GM21381 (cell line): ENCODE results near the gene SDF4.

Source experiments
- ATAC-seq: cut with Tn5 transposase; IDR thresholded peaks from one replicate; pipeline ENCODE4 v1.9.1; 2021; ENCODE audit warnings: mild to moderate bottlenecking, moderate library complexity; ENCODE audit not compliant: unreplicated experiment

Gene SDF4

GRCh38 chr1:1215080-1215676 is 16.6 kb downstream of the SDF4 start:
- no peak for ATAC-seq

GRCh38 chr1:1213345-1214265 is 18.2 kb downstream of the SDF4 start, which contains the start of gene TNFRSF4:
Gene TNFRSF4, minus strand, starts transcription at chr1:1214153. Its CDS starts 26 bp downstream, at chr1:1214127.
- ATAC-seq: no peak

- ATAC-seq: no peak
Measured at GRCh38 chr1:1212780-1213344, 18.9 kb downstream of the SDF4 start.

- ATAC-seq: no peak
Measured at GRCh38 chr1:1211541-1212441, 20.0 kb downstream of the SDF4 start.

- no peak for ATAC-seq
Measured at GRCh38 chr1:1210726-1211540, 20.9 kb downstream of the SDF4 start.

- no peak for ATAC-seq
Measured at GRCh38 chr1:1208713-1209433, 22.9 kb downstream of the SDF4 start.

- ATAC-seq: no peak
Measured at GRCh38 chr1:1207571-1207892, 24.3 kb downstream of the SDF4 start.

GRCh38 chr1:1206966-1207531 is 24.8 kb downstream of the SDF4 start:
- no peak for ATAC-seq

GRCh38 chr1:1206376-1206965 is 25.3 kb downstream of the SDF4 start, which contains the start of gene TNFRSF18:
Gene TNFRSF18, minus strand, starts transcription at chr1:1206592. Its CDS starts 21 bp downstream, at chr1:1206571.
- no peak for ATAC-seq

GRCh38 chr1:1205769-1206375 is 25.9 kb downstream of the SDF4 start:
- no peak for ATAC-seq

- no peak for ATAC-seq
Measured at GRCh38 chr1:1204998-1205768, 26.6 kb downstream of the SDF4 start.

GRCh38 chr1:1204425-1204920 is 27.3 kb downstream of the SDF4 start:
- ATAC-seq: no peak

GRCh38 chr1:1203561-1204424 is 28.0 kb downstream of the SDF4 start:
- ATAC-seq: no peak

- no peak for ATAC-seq
Measured at GRCh38 chr1:1202831-1203560, 28.8 kb downstream of the SDF4 start.

- ATAC-seq: no peak
Measured at GRCh38 chr1:1200876-1201810, 30.7 kb downstream of the SDF4 start.
